PC-3 (cell line): Measurements from ENCODE around the gene PTPN23. TPM values are rescaled to one million over a fixed set of nuclear protein-coding genes. Genes with fewer than 3 reads are reported as not detected.

Source experiments
- ATAC-seq: fragments of 200-7000 bp; cut with Tn5 transposase; 2 replicates; pipeline ENCODE4 v1.9.1; 2020; ENCODE audit warnings: mild to moderate bottlenecking, moderate library complexity
- BruUV-seq: library from RNA; stranded (reverse); fragments of 400-500 nt; replicated peaks from 2 replicates; lab custom pipeline; 2021; lab: Mats Ljungman, UMichigan
- CTCF ChIA-PET: fragments of 300-600 bp; sonication (Branson Sonifier 250); formaldehyde crosslinking; loops from one replicate; lab custom pipeline; 2022; ENCODE audit warnings: antibody characterized with exemption; lab: Charles Lee
- POLR2A ChIA-PET: fragments of 300-600 bp; sonication (Branson Sonifier 250); formaldehyde crosslinking; loops from one replicate; lab custom pipeline; 2022; ENCODE audit warnings: antibody characterized with exemption; ENCODE audit not compliant: unreplicated experiment; lab: Charles Lee
- DNase-seq: peaks from one replicate; pipeline ENCODE4 v3.0.0-alpha.2; 2015
- H2AFZ ChIP-seq: fragments of 300-600 bp; sonication (generic); 2 replicates; pipeline ENCODE4 v1.6.0; 2016; ENCODE audit warnings: antibody characterized with exemption, low read length
- H3F3A ChIP-seq: fragments of 300-600 bp; sonication (generic); one replicate; pipeline ENCODE4 v1.6.0; 2017; ENCODE audit warnings: antibody characterized with exemption, low read length, control low read depth, mild to moderate bottlenecking; ENCODE audit not compliant: unreplicated experiment
- H3K27ac ChIP-seq: fragments of 300-600 bp; sonication (generic); 2 replicates; pipeline ENCODE4 v1.5.1; 2016; ENCODE audit warnings: mild to moderate bottlenecking, low read length
- H3K27me3 ChIP-seq: fragments of 300-600 bp; sonication (generic); 2 replicates; pipeline ENCODE4 v1.6.1; 2016; ENCODE audit warnings: low read length, mixed read lengths
- H3K36me3 ChIP-seq: fragments of 300-600 bp; sonication (generic); 2 replicates; pipeline ENCODE4 v1.6.1; 2016; ENCODE audit warnings: low read depth, mixed run types, low read length, mixed read lengths
- H3K4me1 ChIP-seq: fragments of 300-600 bp; sonication (generic); 2 replicates; pipeline ENCODE4 v1.5.1; 2016; ENCODE audit warnings: low read length; ENCODE audit not compliant: insufficient read depth
- H3K4me2 ChIP-seq: fragments of 300-600 bp; sonication (generic); 2 replicates; pipeline ENCODE4 v1.6.0; 2016; ENCODE audit warnings: low read length
- H3K4me3 ChIP-seq: fragments of 300-600 bp; sonication (generic); 2 replicates; pipeline ENCODE4 v1.5.1; 2016; ENCODE audit warnings: mild to moderate bottlenecking, low read length, mixed read lengths
- H3K79me2 ChIP-seq: fragments of 300-600 bp; sonication (generic); 2 replicates; pipeline ENCODE4 v1.6.1; 2017; ENCODE audit warnings: low read length, mixed read lengths
- H3K9ac ChIP-seq: fragments of 300-600 bp; sonication (generic); 2 replicates; pipeline ENCODE4 v1.6.0; 2016; ENCODE audit warnings: mild to moderate bottlenecking, low read length
- H3K9me2 ChIP-seq: fragments of 300-600 bp; sonication (generic); replicated peaks from 2 replicates; pipeline ENCODE4 v1.6.1; 2016; ENCODE audit warnings: mixed run types, low read length, mixed read lengths
- H3K9me3 ChIP-seq: fragments of 300-600 bp; sonication (generic); 2 replicates; pipeline ENCODE4 v1.6.1; 2016; ENCODE audit warnings: low read length, mixed read lengths
- H4K20me1 ChIP-seq: fragments of 300-600 bp; sonication (generic); 2 replicates; pipeline ENCODE4 v1.6.1; 2016; ENCODE audit warnings: low read length, mixed read lengths
- EZH2 ChIP-seq: fragments of 300-600 bp; sonication (generic); IDR thresholded peaks from one replicate; pipeline ENCODE4 v1.6.1; 2017; ENCODE audit warnings: antibody characterized with exemption, mild to moderate bottlenecking, low read length; ENCODE audit not compliant: unreplicated experiment
- EZH2phosphoT487 ChIP-seq: fragments of 300-600 bp; sonication (generic); IDR thresholded peaks from 2 replicates; pipeline ENCODE4 v1.6.1; 2018; ENCODE audit warnings: mild to moderate bottlenecking, antibody characterized with exemption, low read length, borderline replicate concordance
- intact Hi-C: fragments of 100-400 bp; cut with micrococcal nuclease; formaldehyde crosslinking; loops from 2 replicates; pipeline ENCODE4 v1.9.0; 2023
- total RNA-seq: library from RNA; depleted of rRNA; stranded (reverse); fragments of >200 nt; gene quantifications from 2 replicates; pipeline ENCODE4 v1.2.3, GENCODE V29; 2014
- TF ChIP-seq, protein P1 (sequence below): fragments of 300-600 bp; sonication (generic); conservative IDR thresholded peaks from 2 replicates; pipeline ENCODE4 v1.5.1; 2017; ENCODE audit warnings: antibody characterized with exemption, low read depth, mild to moderate bottlenecking, low read length

PTPN23 gene
- total RNA-seq, 1 experiment from 2014 or later: 22.3 TPM

DNA sequence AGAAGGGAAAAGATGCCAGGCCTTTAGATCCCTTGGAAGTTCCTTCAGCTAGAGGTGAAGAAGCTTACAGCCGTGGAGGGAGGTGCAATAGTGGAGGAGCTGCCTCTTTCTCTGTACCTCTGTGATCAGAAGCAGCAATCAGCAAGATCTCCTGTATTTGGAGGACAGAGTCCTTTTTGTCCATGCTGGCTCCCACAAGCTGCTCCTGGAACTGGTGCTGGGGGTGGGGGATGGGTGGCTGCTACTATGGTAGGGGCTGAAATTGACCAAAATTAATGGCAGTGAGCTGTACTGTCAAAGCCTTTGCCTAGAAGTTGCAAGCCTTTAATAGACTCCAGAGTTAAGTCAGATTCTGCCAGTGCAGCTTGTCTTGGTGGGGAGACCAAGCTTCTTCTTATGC lies 18.2 kb downstream of the PTPN23 start:
- intact Hi-C loops: no loop called here
- CTCF ChIA-PET: no interaction called here
- no TSS peak for BruUV-seq

DNA sequence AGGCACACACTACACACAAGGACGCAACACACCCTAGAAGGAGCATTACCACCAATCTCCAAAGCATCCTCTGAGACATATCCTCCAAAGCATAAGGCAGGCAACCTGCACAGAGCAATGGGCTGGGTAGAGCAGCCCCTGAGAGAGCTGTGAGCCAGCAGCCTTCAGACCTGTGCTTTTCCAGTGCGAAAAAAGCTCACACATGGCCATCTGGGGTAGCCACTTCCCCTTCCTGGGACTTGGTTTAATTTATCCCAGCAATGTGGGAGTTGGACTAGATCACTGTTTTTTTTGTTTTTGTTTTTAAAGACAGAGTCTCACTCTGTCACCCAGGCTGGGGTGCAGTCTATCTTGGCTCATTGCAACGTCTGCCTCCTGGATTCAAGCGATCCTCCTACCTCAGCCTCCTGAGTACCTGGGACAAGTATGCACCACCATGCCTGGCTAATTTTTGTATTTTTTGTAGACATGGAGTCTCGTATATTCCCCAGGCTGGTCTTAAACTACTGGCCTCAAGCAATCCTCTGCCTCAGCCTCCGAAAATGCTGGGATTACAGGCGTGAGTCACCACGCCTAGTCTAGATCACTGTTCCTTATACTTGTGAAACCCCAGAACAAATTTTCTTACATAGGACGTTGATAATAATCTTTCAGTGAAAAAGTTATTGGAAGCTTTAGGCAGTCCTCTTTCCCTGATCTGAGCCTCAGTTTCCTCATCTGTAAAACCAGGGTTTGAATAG lies 18.9 kb downstream of the PTPN23 start:
- no peak for ATAC-seq
- Histone ChIP-seq H3K9ac (no peak overlapping the region), H3K4me1 (peaks cover 2% of the 10 kb centered on the region), H3K79me2 (peaks cover 53% of the 10 kb centered on the region), H3K9me3 (no peaks in the 10 kb centered on the region), H3K4me2 (no peak overlapping the region), H3K27me3 (no peaks in the 10 kb centered on the region), H3F3A (no peaks in the 10 kb centered on the region), H3K36me3 (peaks cover 16% of the 10 kb centered on the region; the same call in 1 of the 2 replicates), H3K4me3 (no peak overlapping the region), H4K20me1 (peaks cover 23% of the 10 kb centered on the region), H3K27ac (no peak overlapping the region), H2AFZ (no peak overlapping the region), H3K9me2 (no peaks in the 10 kb centered on the region)
- CTCF ChIA-PET: no interaction called here
- TF ChIP-seq EZH2 (no peak), EZH2phosphoT487 (no peak)
- TF ChIP-seq, protein P1, sequence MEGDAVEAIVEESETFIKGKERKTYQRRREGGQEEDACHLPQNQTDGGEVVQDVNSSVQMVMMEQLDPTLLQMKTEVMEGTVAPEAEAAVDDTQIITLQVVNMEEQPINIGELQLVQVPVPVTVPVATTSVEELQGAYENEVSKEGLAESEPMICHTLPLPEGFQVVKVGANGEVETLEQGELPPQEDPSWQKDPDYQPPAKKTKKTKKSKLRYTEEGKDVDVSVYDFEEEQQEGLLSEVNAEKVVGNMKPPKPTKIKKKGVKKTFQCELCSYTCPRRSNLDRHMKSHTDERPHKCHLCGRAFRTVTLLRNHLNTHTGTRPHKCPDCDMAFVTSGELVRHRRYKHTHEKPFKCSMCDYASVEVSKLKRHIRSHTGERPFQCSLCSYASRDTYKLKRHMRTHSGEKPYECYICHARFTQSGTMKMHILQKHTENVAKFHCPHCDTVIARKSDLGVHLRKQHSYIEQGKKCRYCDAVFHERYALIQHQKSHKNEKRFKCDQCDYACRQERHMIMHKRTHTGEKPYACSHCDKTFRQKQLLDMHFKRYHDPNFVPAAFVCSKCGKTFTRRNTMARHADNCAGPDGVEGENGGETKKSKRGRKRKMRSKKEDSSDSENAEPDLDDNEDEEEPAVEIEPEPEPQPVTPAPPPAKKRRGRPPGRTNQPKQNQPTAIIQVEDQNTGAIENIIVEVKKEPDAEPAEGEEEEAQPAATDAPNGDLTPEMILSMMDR: no peak
- DNase-seq: no peak
- no TSS peak for BruUV-seq
- intact Hi-C loops: no loop called here
- POLR2A ChIA-PET: no interaction called here

More for the DNA sequence above, 18.2 kb downstream of the PTPN23 start:
- Histone ChIP-seq H3K9me3 (no peaks in the 10 kb centered on the region), H3K4me2 (no peak overlapping the region), H3F3A (no peaks in the 10 kb centered on the region), H3K4me1 (peaks cover 9% of the 10 kb centered on the region), H3K27me3 (no peaks in the 10 kb centered on the region), H4K20me1 (peaks cover 29% of the 10 kb centered on the region), H3K4me3 (no peak overlapping the region), H3K36me3 (peaks cover 16% of the 10 kb centered on the region; the same call in 1 of the 2 replicates), H3K9ac (no peak overlapping the region), H3K79me2 (peaks cover 56% of the 10 kb centered on the region), H3K27ac (no peak overlapping the region), H3K9me2 (no peaks in the 10 kb centered on the region), H2AFZ (no peak overlapping the region)
- POLR2A ChIA-PET: no interaction called here
- ATAC-seq (no peak), DNase-seq (no peak)
- TF ChIP-seq, protein P1: no peak
- TF ChIP-seq EZH2 (no peak), EZH2phosphoT487 (no peak)

DNA sequence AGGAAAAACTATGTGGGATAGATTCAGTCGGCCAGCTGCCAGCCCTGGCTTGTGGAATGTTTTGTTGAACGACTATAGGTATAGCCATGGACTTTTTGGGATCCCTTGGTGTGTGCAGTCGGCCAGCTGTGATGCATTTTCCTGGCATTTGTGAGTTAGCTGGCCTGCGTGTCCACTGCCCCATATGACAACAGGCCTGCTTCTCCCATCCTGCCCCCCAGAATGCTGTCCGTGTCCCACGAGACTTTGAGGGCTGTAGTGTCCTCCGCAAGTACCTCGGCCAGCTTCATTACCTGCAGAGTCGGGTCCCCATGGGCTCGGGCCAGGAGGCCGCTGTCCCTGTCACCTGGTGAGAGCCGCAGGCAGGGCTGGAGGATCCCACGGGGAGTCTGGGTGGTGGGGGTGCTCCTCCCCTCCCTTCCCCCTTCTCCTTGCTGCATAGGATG lies 23.6 kb downstream of the PTPN23 start:
- no peak overlapping the region for H3K4me3 ChIP-seq
- H3K4me1 ChIP-seq: no peaks in the 10 kb centered on the region
- H3K27ac ChIP-seq: no peak overlapping the region
- ChIA-PET POLR2A (no interaction called here), CTCF (interaction anchor here (0.5 kb wide), 1 partner anchor 78 kb away, joined by 4 read pairs; no protein-coding TSS in a partner anchor)
- H3K79me2 ChIP-seq: peaks cover 23% of the 10 kb centered on the region
- H3K9me3 ChIP-seq: no peaks in the 10 kb centered on the region
- no TSS peak for BruUV-seq
- H3K4me2 ChIP-seq: no peak overlapping the region
- H2AFZ ChIP-seq: no peak overlapping the region
- H4K20me1 ChIP-seq: peaks cover 10% of the 10 kb centered on the region
- no peaks in the 10 kb centered on the region for H3F3A ChIP-seq
- H3K9ac ChIP-seq: no peak overlapping the region
- H3K9me2 ChIP-seq: no peaks in the 10 kb centered on the region
- ATAC-seq (no peak), DNase-seq (no peak)
- intact Hi-C loops: no loop called here
- H3K36me3 ChIP-seq: peaks cover 27% of the 10 kb centered on the region; the same call in 1 of the 2 replicates
- H3K27me3 ChIP-seq: no peaks in the 10 kb centered on the region
- TF ChIP-seq EZH2phosphoT487 (no peak), EZH2 (no peak)
- TF ChIP-seq, protein P1: no peak
